Embryonic facial prominence (tissue), 1 donor: ENCODE measurements around the gene TMPRSS12.
"Not testable (repeated sequence)": the region's sequence is repeated elsewhere in the genome, so short reads cannot be mapped to it uniquely, and the experiment has no call there.

Experiments
- DNase-seq: peaks from one replicate; pipeline ENCODE4 v3.0.0-alpha.2; 2016; ENCODE audit errors: extremely low spot score

The TMPRSS12 gene

DNA sequence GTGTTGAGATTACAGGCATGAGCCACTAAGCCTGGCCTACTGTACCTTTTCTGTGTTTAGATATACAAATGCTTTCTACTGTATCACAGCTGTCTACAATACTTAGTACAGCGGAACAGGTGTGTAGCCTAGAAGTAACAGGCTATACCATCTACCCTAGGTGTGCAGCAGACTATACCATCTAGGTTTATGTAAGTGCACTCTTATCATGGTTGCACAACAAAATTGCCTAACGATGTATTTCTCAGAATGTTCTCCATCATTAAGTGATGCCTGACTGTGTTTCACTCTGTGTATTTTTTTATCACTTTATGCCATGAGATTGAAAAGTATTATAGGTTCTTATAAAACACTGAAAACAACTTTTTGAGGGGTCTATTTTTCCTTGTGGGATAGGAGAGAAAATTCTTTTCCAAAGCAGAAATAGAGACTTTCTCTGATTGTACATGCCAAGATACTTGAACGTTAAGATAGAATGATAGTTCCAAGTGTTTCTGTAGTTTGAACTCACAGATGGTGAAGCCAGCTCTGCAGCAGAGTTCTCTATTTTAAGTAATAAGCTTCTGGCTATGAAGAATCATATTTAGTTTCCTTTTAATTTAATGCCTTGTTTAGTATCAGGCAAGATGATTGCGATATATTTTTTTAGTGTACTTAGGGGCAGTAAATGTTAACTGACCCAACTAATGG is 17.0 kb downstream of the TMPRSS12 start:
- no peak for DNase-seq

DNA sequence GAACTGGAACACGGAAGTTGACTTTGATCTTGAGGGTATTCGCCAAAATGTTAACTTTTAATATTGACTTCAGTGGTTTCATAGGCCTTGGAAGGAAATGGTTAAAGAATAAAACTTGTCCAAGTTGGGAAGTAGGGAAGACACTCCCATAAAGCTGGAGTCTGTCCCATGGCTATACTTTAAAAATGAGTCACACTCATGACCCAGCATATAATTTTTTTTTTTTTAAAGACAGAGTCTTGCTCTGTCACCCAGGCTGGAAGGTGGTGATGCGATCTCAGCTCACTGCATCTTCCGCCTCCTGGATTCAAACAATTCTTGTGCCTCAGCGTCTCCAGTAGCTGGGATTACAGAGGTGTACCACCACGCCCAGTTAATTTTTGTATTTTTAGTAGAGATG is 19.6 kb downstream of the TMPRSS12 start:
- no peak for DNase-seq

- DNase-seq, result no peak
Observed at GRCh38 chr12:50865266-50865665, 22.5 kb downstream of the TMPRSS12 start.

- not testable (repeated sequence) for DNase-seq
Observed at GRCh38 chr12:50868881-50869280, 26.2 kb downstream of the TMPRSS12 start.

- DNase-seq, result no peak
Observed at GRCh38 chr12:50882563-50882962, 39.8 kb downstream of the TMPRSS12 start.

GRCh38 chr12:50887191-50887590 is 44.5 kb downstream of the TMPRSS12 start:
- no peak for DNase-seq

DNA sequence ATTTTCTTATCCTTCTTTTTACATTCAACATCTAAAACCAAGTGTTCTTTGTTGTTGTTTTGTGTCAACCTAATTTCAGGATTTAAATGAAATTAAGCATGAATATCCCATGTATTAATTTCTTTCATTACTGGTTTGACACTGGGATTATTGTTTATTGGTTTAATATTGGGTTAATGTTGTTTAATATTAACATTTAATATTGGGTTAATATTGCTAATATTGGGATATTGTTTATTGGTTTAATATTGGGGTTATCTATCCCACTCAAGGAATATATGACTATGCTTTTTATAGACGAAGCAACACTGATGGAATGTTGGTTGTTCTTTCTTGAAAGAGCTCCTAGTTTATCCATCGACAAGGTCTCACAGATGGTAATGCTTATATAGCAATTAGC is 45.9 kb downstream of the TMPRSS12 start:
- no peak for DNase-seq

DNA sequence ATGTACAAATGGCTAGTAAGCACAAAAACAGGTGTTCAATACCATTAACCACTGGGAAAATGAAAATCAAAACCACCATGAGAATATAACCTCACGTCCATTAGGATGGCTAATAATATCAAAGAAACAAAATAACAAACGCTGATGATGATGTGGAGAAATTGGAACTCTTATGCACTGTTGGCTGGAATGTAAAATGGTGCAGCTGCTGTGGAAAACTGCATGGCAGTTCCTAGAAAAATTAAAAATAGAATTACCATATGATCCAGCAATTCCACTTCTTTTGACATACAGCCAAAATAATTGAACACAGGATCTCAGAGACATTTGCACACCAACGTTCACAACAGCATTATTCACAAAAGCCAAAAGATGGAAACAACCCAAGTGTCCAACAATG is 51.5 kb downstream of the TMPRSS12 start:
- DNase-seq, result no peak

DNA sequence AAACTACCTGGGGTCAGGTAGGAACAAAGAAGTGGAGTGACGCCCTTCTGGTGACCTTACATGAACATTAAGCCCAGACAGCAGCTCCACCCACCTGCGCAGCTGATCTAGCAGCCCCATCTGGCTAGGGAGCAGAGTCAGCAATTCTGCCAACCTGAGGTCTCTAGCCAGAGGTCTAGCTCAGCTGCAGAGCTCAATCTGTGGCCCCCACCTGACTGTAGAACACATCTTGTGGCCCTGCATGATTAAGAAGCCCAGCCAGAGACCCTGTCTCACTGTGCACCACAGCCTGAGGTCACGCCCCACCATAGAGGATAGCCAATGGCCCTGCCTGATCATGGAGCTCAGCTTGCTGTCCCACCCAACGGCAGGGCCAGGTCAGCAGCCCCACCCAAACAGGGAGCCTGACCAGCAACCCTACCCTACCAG is 59.0 kb downstream of the TMPRSS12 start:
- no peak for DNase-seq

GRCh38 chr12:50908479-50908878 is 65.8 kb downstream of the TMPRSS12 start:
- DNase-seq, result not testable (repeated sequence)

- not testable (repeated sequence) for DNase-seq
Observed at GRCh38 chr12:50912361-50912760, 69.6 kb downstream of the TMPRSS12 start.

GRCh38 chr12:50913224-50913623 is 70.5 kb downstream of the TMPRSS12 start:
- no peak for DNase-seq

DNA sequence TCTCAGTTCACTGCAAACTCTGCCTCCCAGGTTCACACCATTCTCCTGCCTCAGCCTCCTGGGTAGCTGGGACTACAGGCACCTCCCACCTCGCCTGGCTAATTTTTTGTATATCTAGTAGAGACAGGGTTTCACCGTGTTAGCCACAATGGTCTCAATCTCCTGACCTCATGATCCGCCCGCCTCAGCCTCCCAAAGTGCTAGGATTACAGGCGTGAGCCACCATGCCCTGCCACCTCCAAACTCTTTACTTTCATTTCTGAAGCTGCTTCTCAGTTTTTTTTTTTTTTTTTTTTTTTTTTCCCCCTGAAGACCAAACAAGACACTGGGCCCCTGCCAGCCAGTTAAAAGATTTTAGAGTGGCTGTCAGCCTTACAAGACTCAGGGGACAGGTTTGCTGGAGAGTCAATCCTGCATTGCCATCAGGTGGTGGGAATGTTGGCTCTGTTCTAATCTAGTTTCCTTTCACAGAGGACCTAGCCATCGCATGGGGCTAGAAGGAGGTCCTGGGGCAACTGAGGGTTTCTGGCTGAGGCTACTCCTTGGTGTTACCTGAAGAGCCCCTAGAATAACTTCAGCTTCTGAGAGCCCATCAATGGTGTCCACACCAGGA is 72.3 kb downstream of the TMPRSS12 start:
- no peak for DNase-seq

GRCh38 chr12:50916292-50916691 is 73.6 kb downstream of the TMPRSS12 start:
- DNase-seq, result no peak

DNA sequence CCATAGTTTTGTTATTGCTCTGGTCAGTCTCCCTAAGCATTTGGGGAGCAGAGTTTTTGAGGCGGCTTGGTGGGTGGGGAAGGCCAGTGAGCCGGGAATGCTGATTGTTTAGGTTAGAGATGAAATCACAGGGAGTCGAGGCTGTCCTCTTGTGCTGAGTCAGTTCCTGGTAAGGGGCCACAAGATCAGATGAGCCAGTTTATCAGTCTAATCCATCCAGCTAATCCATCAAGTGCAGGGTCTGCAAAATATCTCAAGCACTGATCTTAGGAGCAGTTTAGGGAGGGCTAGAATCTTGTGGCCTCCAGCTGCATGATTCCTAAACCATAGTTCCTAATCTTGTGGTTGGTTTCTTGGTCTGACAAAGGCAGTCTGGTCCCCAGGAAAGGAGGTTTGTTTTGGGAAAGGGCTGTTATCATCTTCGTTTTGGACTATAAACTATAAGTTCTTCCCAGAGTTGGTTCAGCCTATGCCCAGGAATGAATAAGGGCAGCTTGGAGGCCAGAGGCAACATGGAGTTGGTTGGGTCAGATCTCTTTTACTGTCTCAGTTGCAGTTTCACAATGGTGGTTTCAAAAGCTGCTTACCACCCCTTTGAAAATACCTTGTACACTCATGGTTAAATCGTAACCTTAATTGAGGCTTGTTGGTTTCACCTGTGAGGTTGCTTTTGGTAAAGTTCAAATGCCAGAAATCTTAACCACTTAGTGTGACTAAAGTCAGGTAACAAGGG is 76.0 kb downstream of the TMPRSS12 start:
- no peak for DNase-seq

- no peak for DNase-seq
Observed at GRCh38 chr12:50922820-50923219, 80.1 kb downstream of the TMPRSS12 start.

DNA sequence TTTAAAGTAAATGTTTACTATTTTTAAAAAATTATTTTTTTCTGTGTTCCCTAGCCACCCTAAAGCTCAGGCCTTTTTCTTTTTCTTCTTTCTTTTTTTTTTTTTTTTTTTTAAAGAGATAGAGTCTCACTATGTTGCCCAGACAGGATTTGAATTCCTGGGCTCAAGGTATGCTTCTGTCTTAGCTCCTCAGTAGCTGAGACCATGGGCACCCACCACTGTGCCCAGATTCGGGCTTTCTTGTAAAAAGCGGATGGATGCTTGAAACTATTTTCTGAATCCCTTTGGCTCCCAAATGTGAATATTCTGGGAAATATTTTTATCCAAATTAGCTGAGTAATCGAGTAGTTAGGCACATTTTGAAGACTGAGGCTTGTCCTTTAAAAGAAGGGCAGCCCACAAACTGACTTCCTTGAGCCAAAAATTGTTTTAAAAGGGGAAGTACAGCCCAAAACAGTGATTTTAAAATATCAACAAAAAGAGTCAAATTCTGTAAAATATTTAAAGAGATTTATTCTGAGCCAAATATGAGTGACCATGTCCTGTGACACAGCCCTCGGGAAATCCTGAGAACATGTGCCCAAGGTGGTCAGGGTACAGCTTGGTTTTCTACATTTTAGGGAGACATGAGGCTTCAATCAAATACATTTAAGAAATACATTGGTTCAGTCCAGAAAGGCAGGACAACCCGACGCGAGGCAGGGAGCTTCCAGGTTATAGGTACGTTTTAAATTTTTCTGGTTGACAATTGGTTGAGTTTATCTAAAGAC is 80.8 kb downstream of the TMPRSS12 start:
- DNase-seq, result no peak

DNA sequence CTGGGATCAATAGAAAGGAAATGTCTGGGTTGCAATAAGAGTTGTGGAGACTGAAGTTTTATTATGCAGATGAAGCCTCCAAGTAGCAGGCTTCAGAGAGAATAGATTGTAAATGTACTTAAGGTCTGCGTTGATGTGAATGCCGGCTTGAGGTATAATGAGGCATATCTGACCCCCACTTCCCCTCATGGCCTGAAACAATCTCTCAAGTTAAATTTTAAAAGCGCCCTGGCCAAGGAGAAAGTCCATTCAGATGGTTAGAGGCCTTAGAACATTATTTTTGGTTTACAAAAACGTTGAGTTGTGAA is 81.4 kb downstream of the TMPRSS12 start:
- no peak for DNase-seq

DNA sequence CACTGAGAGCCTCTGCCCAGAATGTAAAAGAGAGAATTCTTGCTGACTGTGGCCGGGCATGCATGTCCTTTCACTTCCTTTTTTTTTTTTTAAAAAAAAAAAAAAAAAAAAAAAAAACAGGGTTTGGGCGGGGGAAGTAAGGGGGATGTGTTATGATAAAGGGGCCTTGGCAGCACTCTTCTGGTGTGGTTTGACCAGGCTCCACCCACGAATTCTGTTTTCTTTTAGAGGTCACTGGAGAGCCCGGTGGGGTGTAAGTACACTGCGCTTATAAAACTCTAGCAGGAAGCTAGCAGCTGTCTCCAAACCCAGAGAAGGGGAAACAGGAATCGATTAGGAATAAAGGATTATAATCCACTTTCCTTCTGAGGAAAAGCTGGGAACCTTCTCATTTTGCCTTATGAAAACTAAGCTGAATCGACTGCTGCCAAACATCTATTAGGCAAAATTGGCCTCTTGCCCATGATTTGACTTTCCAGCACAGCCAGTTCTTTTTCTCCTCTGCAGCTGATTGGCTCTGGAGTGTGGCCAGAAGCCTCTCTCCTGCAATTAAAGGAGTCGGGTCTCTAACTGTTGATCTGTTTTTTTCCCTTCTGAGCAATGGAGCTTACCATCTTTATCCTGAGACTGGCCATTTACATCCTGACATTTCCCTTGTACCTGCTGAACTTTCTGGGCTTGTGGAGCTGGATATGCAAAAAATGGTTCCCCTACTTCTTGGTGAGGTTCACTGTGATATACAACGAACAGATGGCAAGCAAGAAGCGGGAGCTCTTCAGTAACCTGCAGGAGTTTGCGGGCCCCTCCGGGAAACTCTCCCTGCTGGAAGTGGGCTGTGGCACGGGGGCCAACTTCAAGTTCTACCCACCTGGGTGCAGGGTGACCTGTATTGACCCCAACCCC is 82.0 kb downstream of the TMPRSS12 start:
- peak; percentile 56 for DNase-seq

DNA sequence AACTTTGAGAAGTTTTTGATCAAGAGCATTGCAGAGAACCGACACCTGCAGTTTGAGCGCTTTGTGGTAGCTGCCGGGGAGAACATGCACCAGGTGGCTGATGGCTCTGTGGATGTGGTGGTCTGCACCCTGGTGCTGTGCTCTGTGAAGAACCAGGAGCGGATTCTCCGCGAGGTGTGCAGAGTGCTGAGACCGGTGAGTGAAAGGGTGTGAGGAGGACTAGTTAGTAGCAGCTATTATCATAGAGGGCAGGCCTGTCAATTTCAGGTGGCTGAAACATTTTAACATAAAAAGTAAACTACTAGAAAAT is 82.6 kb downstream of the TMPRSS12 start:
- no peak for DNase-seq

DNA sequence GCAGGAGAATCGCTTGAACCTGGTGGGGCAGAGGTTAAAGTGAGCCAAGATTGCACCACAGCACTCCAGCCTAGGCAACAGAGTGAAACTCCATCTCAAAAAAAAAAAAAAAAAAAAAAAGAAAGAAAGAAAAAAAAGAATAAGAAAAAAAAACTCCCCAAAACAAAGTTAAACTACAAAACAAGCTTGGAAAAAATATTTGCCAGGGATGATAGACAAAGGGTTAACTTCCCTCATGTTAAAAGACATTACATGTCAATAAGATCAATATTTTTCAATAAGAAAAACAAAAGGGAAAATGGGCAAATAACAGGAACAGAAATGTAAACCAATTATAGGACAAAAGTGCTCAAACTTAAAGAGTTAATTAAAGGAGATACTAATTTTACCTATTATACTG is 83.2 kb downstream of the TMPRSS12 start:
- no peak for DNase-seq

GRCh38 chr12:50926415-50926814 is 83.7 kb downstream of the TMPRSS12 start:
- no peak for DNase-seq
